ENCODE measurements around the gene DLG2.

GRCh38 chr11:83693306-83693992, 1933.7 kb downstream of the DLG2 start:
- TF ChIP-seq, protein P1, sequence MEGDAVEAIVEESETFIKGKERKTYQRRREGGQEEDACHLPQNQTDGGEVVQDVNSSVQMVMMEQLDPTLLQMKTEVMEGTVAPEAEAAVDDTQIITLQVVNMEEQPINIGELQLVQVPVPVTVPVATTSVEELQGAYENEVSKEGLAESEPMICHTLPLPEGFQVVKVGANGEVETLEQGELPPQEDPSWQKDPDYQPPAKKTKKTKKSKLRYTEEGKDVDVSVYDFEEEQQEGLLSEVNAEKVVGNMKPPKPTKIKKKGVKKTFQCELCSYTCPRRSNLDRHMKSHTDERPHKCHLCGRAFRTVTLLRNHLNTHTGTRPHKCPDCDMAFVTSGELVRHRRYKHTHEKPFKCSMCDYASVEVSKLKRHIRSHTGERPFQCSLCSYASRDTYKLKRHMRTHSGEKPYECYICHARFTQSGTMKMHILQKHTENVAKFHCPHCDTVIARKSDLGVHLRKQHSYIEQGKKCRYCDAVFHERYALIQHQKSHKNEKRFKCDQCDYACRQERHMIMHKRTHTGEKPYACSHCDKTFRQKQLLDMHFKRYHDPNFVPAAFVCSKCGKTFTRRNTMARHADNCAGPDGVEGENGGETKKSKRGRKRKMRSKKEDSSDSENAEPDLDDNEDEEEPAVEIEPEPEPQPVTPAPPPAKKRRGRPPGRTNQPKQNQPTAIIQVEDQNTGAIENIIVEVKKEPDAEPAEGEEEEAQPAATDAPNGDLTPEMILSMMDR (IDR thresholded peaks at IDR 0.05) = no peak
- TF ChIP-seq POLR2A (IDR thresholded peaks at IDR 0.05) = no peak
